ENCODE data around the gene EFTUD2. TPM values are rescaled to one million over a fixed set of nuclear protein-coding genes. Genes with fewer than 3 reads are reported as not detected.

The EFTUD2 gene
- total RNA-seq, 2 experiments from 2014 or later, result 73.5 to 148 TPM

DNA sequence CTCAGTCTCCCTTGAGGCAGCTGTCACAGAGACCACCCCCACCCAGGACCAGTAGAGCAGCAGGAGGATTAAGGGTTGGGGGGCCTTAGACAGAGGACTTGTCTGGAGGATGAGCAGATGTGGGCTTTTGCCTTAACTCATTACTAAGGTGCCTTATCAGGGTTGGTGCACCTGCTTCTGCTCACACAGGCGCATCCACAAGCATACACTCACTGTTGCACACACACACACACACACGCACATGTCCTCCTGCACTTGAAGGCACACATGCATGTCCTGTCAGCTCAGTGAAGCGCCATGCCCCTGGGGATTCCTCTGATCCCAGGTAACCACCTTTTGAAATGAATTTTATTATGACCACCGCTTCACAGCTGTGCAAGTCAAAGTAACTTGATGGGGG lies 14.9 kb upstream of the EFTUD2 start:
- peak; percentile 62 for DNase-seq (ENCODE audit: low spot score)
- intact Hi-C loops (cut with micrococcal nuclease; ENCODE audit: unreplicated experiment), result no loop called here
- Histone ChIP-seq H3K9me3 (ENCODE audit: low read length) (no peaks in the 10 kb centered on the region), H3K27ac (ENCODE audit: low read depth, low read length, poor library complexity, severe bottlenecking) (no peak overlapping the region), H3K79me2 (ENCODE audit: insufficient read depth, low read depth, low read length) (no peaks in the 10 kb centered on the region), H3K36me3 (ENCODE audit: insufficient read depth, low read length) (no peaks in the 10 kb centered on the region), H3K4me2 (ENCODE audit: low read length) (no peak overlapping the region), H3K4me3 (ENCODE audit: low read depth, low read length, poor library complexity, severe bottlenecking) (no peak overlapping the region), H3K4me1 (ENCODE audit: insufficient read depth, low read length, poor library complexity, severe bottlenecking) (peaks cover 7% of the 10 kb centered on the region), H2AFZ (ENCODE audit: low read length) (no peak overlapping the region), H4K20me1 (ENCODE audit: insufficient read depth, low read length) (no peaks in the 10 kb centered on the region), H3K9me2 (ENCODE audit: insufficient read depth, low read length) (no peaks in the 10 kb centered on the region)
- no peak for TF ChIP-seq EZH2phosphoT487 (IDR thresholded peaks at IDR 0.05; ENCODE audit: borderline replicate concordance, low read depth, low read length)
- TF ChIP-seq, protein P1, sequence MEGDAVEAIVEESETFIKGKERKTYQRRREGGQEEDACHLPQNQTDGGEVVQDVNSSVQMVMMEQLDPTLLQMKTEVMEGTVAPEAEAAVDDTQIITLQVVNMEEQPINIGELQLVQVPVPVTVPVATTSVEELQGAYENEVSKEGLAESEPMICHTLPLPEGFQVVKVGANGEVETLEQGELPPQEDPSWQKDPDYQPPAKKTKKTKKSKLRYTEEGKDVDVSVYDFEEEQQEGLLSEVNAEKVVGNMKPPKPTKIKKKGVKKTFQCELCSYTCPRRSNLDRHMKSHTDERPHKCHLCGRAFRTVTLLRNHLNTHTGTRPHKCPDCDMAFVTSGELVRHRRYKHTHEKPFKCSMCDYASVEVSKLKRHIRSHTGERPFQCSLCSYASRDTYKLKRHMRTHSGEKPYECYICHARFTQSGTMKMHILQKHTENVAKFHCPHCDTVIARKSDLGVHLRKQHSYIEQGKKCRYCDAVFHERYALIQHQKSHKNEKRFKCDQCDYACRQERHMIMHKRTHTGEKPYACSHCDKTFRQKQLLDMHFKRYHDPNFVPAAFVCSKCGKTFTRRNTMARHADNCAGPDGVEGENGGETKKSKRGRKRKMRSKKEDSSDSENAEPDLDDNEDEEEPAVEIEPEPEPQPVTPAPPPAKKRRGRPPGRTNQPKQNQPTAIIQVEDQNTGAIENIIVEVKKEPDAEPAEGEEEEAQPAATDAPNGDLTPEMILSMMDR (conservative IDR thresholded peaks at IDR 0.05; ENCODE audit: low read length), result no peak
- CTCF ChIA-PET (ENCODE audit: unreplicated experiment), result interaction anchor here (0.6 kb wide), 1 partner anchor 18 kb away, joined by 3 read pairs; no protein-coding TSS in a partner anchor
- POLR2A ChIA-PET, result no interaction called here
- BruUV-seq (replicated peaks), result no TSS peak

DNA sequence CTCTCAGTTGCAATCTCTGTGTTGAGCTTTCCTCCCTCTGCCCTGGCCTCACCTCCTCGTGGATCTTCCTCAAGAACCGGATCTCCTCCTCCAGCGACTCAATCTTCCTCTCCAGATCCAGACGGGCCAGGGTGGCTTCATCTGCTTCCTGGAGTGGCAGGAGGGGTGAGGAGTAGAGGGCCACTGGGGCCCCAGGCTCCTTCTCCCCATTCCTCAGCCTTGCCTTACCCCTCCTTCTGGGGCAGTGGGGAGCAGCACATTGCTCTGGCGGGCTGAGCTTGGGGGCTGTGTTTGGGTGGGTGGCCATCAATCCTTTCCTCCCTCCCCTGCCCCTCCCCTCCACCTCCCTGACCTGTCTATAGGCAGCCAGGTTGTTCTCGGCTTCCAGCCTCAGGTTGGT lies 14.4 kb upstream of the EFTUD2 start:
- peaks cover 7% of the 10 kb centered on the region for H3K4me1 ChIP-seq (ENCODE audit: insufficient read depth, low read length, poor library complexity, severe bottlenecking)
- no peak overlapping the region for H3K4me2 ChIP-seq (ENCODE audit: low read length)
- ChIA-PET POLR2A (no interaction called here), CTCF (ENCODE audit: unreplicated experiment) (interaction anchor here (0.6 kb wide), 1 partner anchor 19 kb away, joined by 3 read pairs; no protein-coding TSS in a partner anchor)
- intact Hi-C loops (cut with micrococcal nuclease; ENCODE audit: unreplicated experiment), result no loop called here
- no peaks in the 10 kb centered on the region for H3K9me2 ChIP-seq (ENCODE audit: insufficient read depth, low read length)
- BruUV-seq (replicated peaks), result no TSS peak
- H3K4me3 ChIP-seq (ENCODE audit: low read depth, low read length, poor library complexity, severe bottlenecking), result no peak overlapping the region
- H3K27ac ChIP-seq (ENCODE audit: low read depth, low read length, poor library complexity, severe bottlenecking), result no peak overlapping the region
- no peak for TF ChIP-seq EZH2phosphoT487 (IDR thresholded peaks at IDR 0.05; ENCODE audit: borderline replicate concordance, low read depth, low read length)
- TF ChIP-seq, protein P1 (conservative IDR thresholded peaks at IDR 0.05; ENCODE audit: low read length), result no peak
- no peaks in the 10 kb centered on the region for H4K20me1 ChIP-seq (ENCODE audit: insufficient read depth, low read length)
- no peak for DNase-seq (ENCODE audit: low spot score)
- no peaks in the 10 kb centered on the region for H3K36me3 ChIP-seq (ENCODE audit: insufficient read depth, low read length)
- H3K79me2 ChIP-seq (ENCODE audit: insufficient read depth, low read depth, low read length), result no peaks in the 10 kb centered on the region
- no peak overlapping the region for H2AFZ ChIP-seq (ENCODE audit: low read length)
- H3K9me3 ChIP-seq (ENCODE audit: low read length), result no peaks in the 10 kb centered on the region

DNA sequence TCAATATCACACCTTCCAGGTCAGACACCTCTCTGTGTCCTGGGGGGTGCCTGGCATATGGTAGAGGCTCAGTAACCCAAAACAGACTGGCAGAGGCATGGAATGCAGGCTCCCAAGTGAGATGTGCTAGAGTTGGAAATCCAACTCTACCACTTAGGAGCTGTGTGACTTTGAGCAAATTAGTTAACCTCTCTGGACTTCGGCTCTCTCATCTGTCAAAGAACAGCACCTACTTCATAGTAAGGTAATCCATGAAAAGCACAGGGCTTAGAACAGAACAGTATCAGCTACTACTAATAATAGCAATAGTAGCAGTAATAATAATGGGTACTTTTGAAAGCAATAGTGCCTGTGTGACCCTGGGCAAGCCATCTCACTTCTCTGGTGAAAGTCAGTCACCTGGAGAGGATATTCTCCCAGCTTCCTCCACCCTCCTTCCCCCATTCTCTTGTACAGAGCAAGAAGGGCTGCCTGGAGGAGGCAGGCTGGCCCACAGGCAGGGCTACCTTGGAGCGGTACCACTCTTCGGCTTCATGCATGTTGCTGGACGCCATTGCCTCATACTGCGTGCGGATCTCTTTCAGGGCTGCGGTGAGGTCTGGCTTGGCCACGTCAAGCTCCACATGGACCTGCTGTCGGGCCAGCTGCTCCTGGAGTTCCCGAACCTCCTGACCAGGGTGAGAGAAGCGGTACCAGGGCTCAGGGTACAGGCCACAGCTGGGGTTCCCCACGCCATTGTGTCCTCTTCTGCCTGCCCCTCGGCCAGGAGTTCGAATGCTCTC lies 13.7 kb upstream of the EFTUD2 start:
- Histone ChIP-seq H4K20me1 (ENCODE audit: insufficient read depth, low read length) (no peaks in the 10 kb centered on the region), H3K4me3 (ENCODE audit: low read depth, low read length, poor library complexity, severe bottlenecking) (no peak overlapping the region), H3K36me3 (ENCODE audit: insufficient read depth, low read length) (no peaks in the 10 kb centered on the region), H3K9me3 (ENCODE audit: low read length) (no peaks in the 10 kb centered on the region), H2AFZ (ENCODE audit: low read length) (no peak overlapping the region), H3K4me2 (ENCODE audit: low read length) (no peak overlapping the region), H3K4me1 (ENCODE audit: insufficient read depth, low read length, poor library complexity, severe bottlenecking) (peaks cover 7% of the 10 kb centered on the region), H3K79me2 (ENCODE audit: insufficient read depth, low read depth, low read length) (no peaks in the 10 kb centered on the region), H3K27ac (ENCODE audit: low read depth, low read length, poor library complexity, severe bottlenecking) (no peak overlapping the region), H3K9me2 (ENCODE audit: insufficient read depth, low read length) (no peaks in the 10 kb centered on the region)
- CTCF ChIA-PET (ENCODE audit: unreplicated experiment), result no interaction called here
- POLR2A ChIA-PET, result no interaction called here
- DNase-seq (ENCODE audit: low spot score), result no peak
- no peak for TF ChIP-seq EZH2phosphoT487 (IDR thresholded peaks at IDR 0.05; ENCODE audit: borderline replicate concordance, low read depth, low read length)
- TF ChIP-seq, protein P1 (conservative IDR thresholded peaks at IDR 0.05; ENCODE audit: low read length), result no peak
- BruUV-seq (replicated peaks), result no TSS peak
- intact Hi-C loops (cut with micrococcal nuclease; ENCODE audit: unreplicated experiment), result no loop called here

Data from OCI-LY7 (cell line).